Measurements from ENCODE around the gene DOCK8. TPM values are rescaled to one million over a fixed set of nuclear protein-coding genes. Genes with fewer than 3 reads are reported as not detected.

DOCK8 gene
- total and polyA plus RNA-seq, 10 of the 15 experiments (the other 5 are each of a cell fraction or from before 2014, with no cell fraction given): 35.4 to 100 (median 44.7) TPM

- in situ Hi-C loops (cut with MboI) (no loop called here), intact Hi-C loops (cut with micrococcal nuclease; ENCODE audit: unreplicated experiment) (no loop called here)
- Histone ChIP-seq H3K4me1 (ENCODE audit: control insufficient read depth, insufficient read depth, low read length) (peaks cover 20% of the 10 kb centered on the region), H3K36me3 (ENCODE audit: control insufficient read depth in 2 of 2, insufficient read depth in 2 of 2, low read length in 1 of 2) (peaks cover 0 to 23% of the 10 kb centered on the region in 2 experiments; a peak in 2 of 4 replicates), H3K9me3 (replicated peaks; ENCODE audit: control insufficient read depth, insufficient read depth, low read length) (peaks cover 4% of the 10 kb centered on the region; the same call in 2 of the 3 replicates), H3K27ac (ENCODE audit: control insufficient read depth, insufficient read depth) (no peak overlapping the region), H4K20me1 (ENCODE audit: control insufficient read depth, insufficient read depth) (no peaks in the 10 kb centered on the region), H3K9ac (ENCODE audit: control insufficient read depth, insufficient read depth, low read length) (no peak overlapping the region), H3K4me2 (ENCODE audit: control insufficient read depth, insufficient read depth) (no peak overlapping the region; the same call in 1 of the 2 replicates), H2AFZ (ENCODE audit: control insufficient read depth, low read depth, low read length) (no peak overlapping the region), H3K4me3 (no peak overlapping the region), H3K79me2 (ENCODE audit: control insufficient read depth, insufficient read depth, low read length) (peaks cover 82% of the 10 kb centered on the region), H3K27me3 (replicated peaks in 1 of 2; ENCODE audit: control insufficient read depth in 2 of 2, insufficient read depth in 2 of 2, low read length in 1 of 2) (no peaks in the 10 kb centered on the region)
- CTCF ChIA-PET: interaction anchor here (1.8 kb wide), 1 partner anchor 9 kb away, joined by 4 read pairs; no protein-coding TSS in a partner anchor
- RAD21 ChIA-PET (ENCODE audit: unreplicated experiment): no interaction called here
- ATAC-seq (no peak), FAIRE-seq (no peak), DNase-seq (ENCODE audit: low read depth, low spot score) (no peak)
- POLR2A ChIA-PET: no interaction called here
- SMC1A ChIA-PET (ENCODE audit: uncharacterized antibody, unreplicated experiment): interaction anchor here (1.0 to 2.3 kb wide), 4 partner anchors 10 to 20 kb away, joined by 3 to 11 read pairs (median 5); no protein-coding TSS in a partner anchor
- BruUV-seq (replicated peaks): no TSS peak
- 33% methylated on average over 3 of the region's 3 CpGs for WGBS (ENCODE audit: insufficient coverage, insufficient replicate concordance, low lambda C conversion rate, missing lambda C conversion rate)
- TF ChIP-seq ZNF207 (IDR thresholded peaks at IDR 0.05; ENCODE audit: borderline replicate concordance): no peak
- no peak for TF ChIP-seq SKIL (IDR thresholded peaks at IDR 0.05; ENCODE audit: low read depth, poor library complexity, severe bottlenecking)
- no peak for TF ChIP-seq CREB1 (IDR thresholded peaks at IDR 0.05; ENCODE audit: low read depth)
- no peak for TF ChIP-seq SMAD5 (IDR thresholded peaks at IDR 0.05; ENCODE audit: low read depth)
- TF ChIP-seq DPF2 (IDR thresholded peaks at IDR 0.05): no peak
- no peak for TF ChIP-seq NR2C1 (IDR thresholded peaks at IDR 0.05)
- TF ChIP-seq NFIC (IDR thresholded peaks at IDR 0.05; ENCODE audit: low read depth, low read length): no peak
- TF ChIP-seq POLR2A (IDR thresholded peaks at IDR 0.05; ENCODE audit: low read depth, low read length): no peak
- TF ChIP-seq YBX1 (IDR thresholded peaks at IDR 0.05): no peak
- no peak for TF ChIP-seq TBL1XR1 (IDR thresholded peaks at IDR 0.05; ENCODE audit: low read depth, low read length)
- no peak for TF ChIP-seq MEF2A (IDR thresholded peaks at IDR 0.05; ENCODE audit: insufficient read depth, low read depth, low read length)
- no peak for TF ChIP-seq RUNX3 (IDR thresholded peaks at IDR 0.05; ENCODE audit: low read length)
- no peak for TF ChIP-seq MYB (IDR thresholded peaks at IDR 0.05; ENCODE audit: borderline replicate concordance, low read depth, low read length)
- no peak for TF ChIP-seq CEBPB (IDR thresholded peaks at IDR 0.05; ENCODE audit: borderline replicate concordance in 1 of 2, low read depth in 2 of 2, low read length in 2 of 2)
- no peak for TF ChIP-seq RAD51 (IDR thresholded peaks at IDR 0.05)
These were observed 63.1 kb downstream of the DOCK8 start for GRCh38 chr9:277601-278295.

Measured in GM12878 (cell line).